Neural progenitor cell (in vitro differentiated cells): Measurements from ENCODE around the gene SYT1.

Source experiments
- EZH2 ChIP-seq: fragments of 200-600 bp; sonication (generic); IDR thresholded peaks from 2 replicates; pipeline ENCODE4 v1.6.1; 2017; ENCODE audit warnings: antibody characterized with exemption, mild to moderate bottlenecking, moderate library complexity
- TF ChIP-seq, protein P1 (sequence below): fragments of 200-600 bp; sonication (generic); IDR thresholded peaks from 2 replicates; pipeline ENCODE4 v1.5.1; 2017; ENCODE audit warnings: antibody characterized with exemption, mild to moderate bottlenecking

DNA sequence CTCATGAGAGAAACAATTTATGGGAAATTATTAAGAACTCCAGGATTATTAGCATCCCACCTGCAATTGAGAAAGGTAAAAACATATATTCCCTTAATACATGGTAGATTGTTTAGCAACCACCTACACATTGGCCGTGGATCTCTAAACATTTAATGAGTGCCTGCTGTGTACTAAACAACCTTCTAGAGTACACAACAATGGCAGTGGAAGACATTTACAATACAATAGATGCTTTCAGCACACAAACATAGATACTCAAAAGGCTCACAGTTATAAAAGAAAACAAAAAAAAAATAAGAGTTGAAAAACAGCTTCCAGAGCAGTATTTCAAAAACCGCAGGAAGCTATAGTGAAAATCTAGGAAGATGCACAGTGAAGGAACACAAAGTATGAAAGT, 382.9 kb downstream of the SYT1 start:
- TF ChIP-seq, protein P1, sequence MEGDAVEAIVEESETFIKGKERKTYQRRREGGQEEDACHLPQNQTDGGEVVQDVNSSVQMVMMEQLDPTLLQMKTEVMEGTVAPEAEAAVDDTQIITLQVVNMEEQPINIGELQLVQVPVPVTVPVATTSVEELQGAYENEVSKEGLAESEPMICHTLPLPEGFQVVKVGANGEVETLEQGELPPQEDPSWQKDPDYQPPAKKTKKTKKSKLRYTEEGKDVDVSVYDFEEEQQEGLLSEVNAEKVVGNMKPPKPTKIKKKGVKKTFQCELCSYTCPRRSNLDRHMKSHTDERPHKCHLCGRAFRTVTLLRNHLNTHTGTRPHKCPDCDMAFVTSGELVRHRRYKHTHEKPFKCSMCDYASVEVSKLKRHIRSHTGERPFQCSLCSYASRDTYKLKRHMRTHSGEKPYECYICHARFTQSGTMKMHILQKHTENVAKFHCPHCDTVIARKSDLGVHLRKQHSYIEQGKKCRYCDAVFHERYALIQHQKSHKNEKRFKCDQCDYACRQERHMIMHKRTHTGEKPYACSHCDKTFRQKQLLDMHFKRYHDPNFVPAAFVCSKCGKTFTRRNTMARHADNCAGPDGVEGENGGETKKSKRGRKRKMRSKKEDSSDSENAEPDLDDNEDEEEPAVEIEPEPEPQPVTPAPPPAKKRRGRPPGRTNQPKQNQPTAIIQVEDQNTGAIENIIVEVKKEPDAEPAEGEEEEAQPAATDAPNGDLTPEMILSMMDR = no peak
- TF ChIP-seq EZH2 = no peak
